Body of pancreas (tissue), 4 donors: ENCODE results near the gene TXNDC16. TPM values are rescaled to one million over a fixed set of nuclear protein-coding genes. Genes with fewer than 3 reads are reported as not detected.

ENCODE experiments used
- ATAC-seq: fragments of 150-250 bp; one replicate; pipeline ENCODE4 v1.9.1; 2016
- DNase-seq, 4 donors: peaks; one replicate each; pipeline ENCODE4 v3.0.0-alpha.2; 2019
- H3K27ac ChIP-seq, 4 donors: fragments of 200-600 bp; sonication (generic); 1 replicate in 3 of 4; 2 replicates in 1 of 4; pipeline versions ENCODE4 v1.5.1 to v1.6.1; 2016 to 2019; ENCODE audit warnings: mild to moderate bottlenecking in 1 of 4, mixed read lengths in 1 of 4, moderate library complexity in 1 of 4
- H3K27me3 ChIP-seq, 2 donors: fragments of 200-600 bp; sonication (generic); one replicate each; pipeline ENCODE4 v1.6.0; 2016; ENCODE audit warnings: mild to moderate bottlenecking in 1 of 2
- H3K36me3 ChIP-seq, 2 donors: fragments of 200-600 bp; sonication (generic); replicated peaks in 1 of 2; 2 replicates each; pipeline ENCODE4 v1.5.1; 2016; ENCODE audit warnings: low read depth in 2 of 2; ENCODE audit not compliant: insufficient read depth in 1 of 2
- H3K4me1 ChIP-seq: fragments of 200-600 bp; sonication (generic); one replicate; pipeline ENCODE4 v1.6.0; 2016
- H3K4me3 ChIP-seq, 2 donors: fragments of 200-600 bp; sonication (generic); 1 replicate in 1 of 2; 2 replicates in 1 of 2; pipeline ENCODE4 v1.5.1; 2016 to 2019
- H3K9me3 ChIP-seq, 3 donors: fragments of 200-600 bp; sonication (generic); 1 replicate in 2 of 3; 2 replicates in 1 of 3; pipeline ENCODE4 v1.5.1; 2016
- POLR2A ChIP-seq, 3 donors: fragments of 450-650 bp; IDR thresholded peaks; one replicate each; pipeline ENCODE4 v1.6.1; 2016; ENCODE audit warnings: antibody characterized with exemption in 3 of 3, mild to moderate bottlenecking in 2 of 3
- WGBS, 2 donors: methylation state at CpG; one replicate each; pipeline ENCODE4 v1.1.5; 2017; 5-methylcytosine and 5-hydroxymethylcytosine counted together
- intact Hi-C: fragments of 100-400 bp; cut with DNase I; formaldehyde crosslinking; loops from one replicate; pipeline ENCODE4 v1.15.1; 2023
- total RNA-seq, 2 donors: library from RNA; depleted of rRNA; stranded (reverse); fragments of >200 nt; gene quantifications; one replicate each; pipeline ENCODE4 v1.1.0, GENCODE V29; 2016
- TF ChIP-seq, protein P1 (sequence below), 7 experiments: fragments of 450-650 bp in 4 of 7; fragments of 200-600 bp in 3 of 7; sonication (generic) in 3 of 7; IDR thresholded peaks; one replicate each; pipeline ENCODE4 v1.5.1; 2016 to 2019; ENCODE audit warnings: antibody characterized with exemption in 7 of 7

TXNDC16 gene
- total RNA-seq, 2 donors from 2014 or later: 4.0 to 7.5 TPM

- intact Hi-C loops: no loop called here
- 81 to 91% methylated on average over 1 of the region's 1 CpG for WGBS, 2 donors
- Histone ChIP-seq H3K4me1 (no peaks in the 10 kb centered on the region), H3K4me3 (no peak overlapping the region), H3K27me3 (no peaks in the 10 kb centered on the region), H3K9me3 (no peaks in the 10 kb centered on the region), H3K36me3 (no peaks in the 10 kb centered on the region), H3K27ac (no peak overlapping the region)
- TF ChIP-seq, protein P1, sequence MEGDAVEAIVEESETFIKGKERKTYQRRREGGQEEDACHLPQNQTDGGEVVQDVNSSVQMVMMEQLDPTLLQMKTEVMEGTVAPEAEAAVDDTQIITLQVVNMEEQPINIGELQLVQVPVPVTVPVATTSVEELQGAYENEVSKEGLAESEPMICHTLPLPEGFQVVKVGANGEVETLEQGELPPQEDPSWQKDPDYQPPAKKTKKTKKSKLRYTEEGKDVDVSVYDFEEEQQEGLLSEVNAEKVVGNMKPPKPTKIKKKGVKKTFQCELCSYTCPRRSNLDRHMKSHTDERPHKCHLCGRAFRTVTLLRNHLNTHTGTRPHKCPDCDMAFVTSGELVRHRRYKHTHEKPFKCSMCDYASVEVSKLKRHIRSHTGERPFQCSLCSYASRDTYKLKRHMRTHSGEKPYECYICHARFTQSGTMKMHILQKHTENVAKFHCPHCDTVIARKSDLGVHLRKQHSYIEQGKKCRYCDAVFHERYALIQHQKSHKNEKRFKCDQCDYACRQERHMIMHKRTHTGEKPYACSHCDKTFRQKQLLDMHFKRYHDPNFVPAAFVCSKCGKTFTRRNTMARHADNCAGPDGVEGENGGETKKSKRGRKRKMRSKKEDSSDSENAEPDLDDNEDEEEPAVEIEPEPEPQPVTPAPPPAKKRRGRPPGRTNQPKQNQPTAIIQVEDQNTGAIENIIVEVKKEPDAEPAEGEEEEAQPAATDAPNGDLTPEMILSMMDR (IDR thresholded peaks at IDR 0.05): no peak
- no peak for TF ChIP-seq POLR2A (IDR thresholded peaks at IDR 0.05)
- ATAC-seq (no peak), DNase-seq (no peak)
These were observed 39.1 kb downstream of the TXNDC16 start for GRCh38 chr14:52513249-52513648.

- intact Hi-C loops: no loop called here
- WGBS, 2 donors: 88 to 96% methylated on average over 1 of the region's 1 CpG
These were observed 57.9 kb downstream of the TXNDC16 start for GRCh38 chr14:52494444-52494843.

DNA sequence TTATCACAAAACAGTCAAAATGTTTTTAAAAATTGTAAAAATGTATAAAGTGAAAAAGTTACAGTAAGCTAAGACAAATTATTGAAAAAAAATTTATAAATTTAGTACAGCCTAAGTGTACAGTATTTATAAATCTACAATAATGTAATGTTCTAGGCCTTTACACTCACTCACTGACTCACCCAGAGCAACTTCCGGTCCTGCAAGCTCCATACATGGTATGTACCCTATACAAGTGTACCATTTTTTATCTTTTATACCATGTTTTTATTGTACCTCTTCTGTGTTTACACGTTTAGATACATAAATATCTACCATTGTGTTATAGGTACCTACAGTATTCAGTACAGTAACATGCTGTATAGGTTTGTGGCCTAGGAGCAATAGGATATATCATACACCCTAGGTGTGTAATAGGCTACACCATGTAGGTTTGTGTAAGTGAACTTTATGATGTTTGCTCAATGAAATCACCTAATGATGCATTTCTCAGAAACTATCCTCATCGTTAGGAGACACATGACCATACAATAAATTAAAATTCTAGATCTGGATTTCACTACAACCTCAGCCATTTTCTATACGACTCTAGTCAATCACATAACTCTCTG, 66.8 kb downstream of the TXNDC16 start:
- no peaks in the 10 kb centered on the region for H3K36me3 ChIP-seq
- ATAC-seq (no peak), DNase-seq (no peak)
- WGBS, 2 donors: 81 to 91% methylated on average over 4 of the region's 4 CpGs
- no peaks in the 10 kb centered on the region for H3K9me3 ChIP-seq
- H3K27me3 ChIP-seq: no peaks in the 10 kb centered on the region
- H3K27ac ChIP-seq: no peak overlapping the region
- intact Hi-C loops: no loop called here
- TF ChIP-seq, protein P1 (IDR thresholded peaks at IDR 0.05): no peak
- no peak for TF ChIP-seq POLR2A (IDR thresholded peaks at IDR 0.05)
- no peak overlapping the region for H3K4me3 ChIP-seq
- H3K4me1 ChIP-seq: no peaks in the 10 kb centered on the region

More at GRCh38 chr14:52494444-52494843, 57.9 kb downstream of the TXNDC16 start:
- Histone ChIP-seq H3K36me3 (no peaks in the 10 kb centered on the region), H3K9me3 (peaks cover 0 to 17% (median 0%) of the 10 kb centered on the region in 3 donors), H3K4me3 (no peak overlapping the region), H3K4me1 (no peaks in the 10 kb centered on the region), H3K27me3 (no peaks in the 10 kb centered on the region), H3K27ac (no peak overlapping the region)
- DNase-seq (no peak), ATAC-seq (no peak)
- TF ChIP-seq, protein P1 (IDR thresholded peaks at IDR 0.05): no peak

DNA sequence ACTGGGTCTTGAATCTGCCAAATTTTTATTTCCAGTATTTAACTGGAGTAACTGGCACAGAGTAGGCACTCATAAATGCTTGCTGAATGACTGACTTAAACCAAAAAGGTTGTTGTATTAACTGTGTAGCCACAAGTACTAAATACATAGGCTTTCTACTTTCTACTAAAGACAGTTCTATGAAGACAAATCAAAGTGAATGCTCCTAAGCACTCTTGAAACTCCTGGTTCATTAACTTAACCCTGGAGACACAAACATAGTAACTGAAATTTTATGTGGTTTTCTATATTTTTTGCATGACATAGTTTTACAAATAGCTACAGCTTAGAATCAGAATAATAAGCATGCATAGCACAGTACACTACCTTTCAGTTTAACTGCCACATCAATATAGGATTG, 70.4 kb downstream of the TXNDC16 start:
- no peak for ATAC-seq
- TF ChIP-seq, protein P1 (IDR thresholded peaks at IDR 0.05): no peak
- no peak for TF ChIP-seq POLR2A (IDR thresholded peaks at IDR 0.05)
- H3K4me3 ChIP-seq: no peak overlapping the region

DNA sequence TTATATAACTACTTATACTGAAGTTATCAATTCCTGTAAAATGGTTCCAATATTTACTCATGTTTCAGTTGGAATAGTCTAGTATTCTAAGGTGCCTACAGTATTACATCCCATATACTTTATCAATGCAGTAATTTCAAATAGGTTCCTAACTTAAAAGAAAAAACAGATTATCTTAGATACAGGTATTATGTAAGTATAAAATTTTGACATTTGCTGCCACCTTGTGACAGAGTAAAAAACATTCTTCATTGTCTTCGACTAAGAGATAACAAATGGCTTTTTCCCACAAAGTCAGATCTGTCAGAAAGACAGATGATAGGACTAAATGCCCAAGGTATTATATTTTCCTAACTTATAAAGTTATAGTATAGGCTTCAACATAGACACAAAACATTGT, 78.7 kb downstream of the TXNDC16 start:
- DNase-seq (no peak), ATAC-seq (no peak)
- no peaks in the 10 kb centered on the region for H3K36me3 ChIP-seq
- intact Hi-C loops: loop anchor here (10.0 kb wide), 1 partner anchor 179 kb away; no protein-coding TSS in a partner anchor
- no peak overlapping the region for H3K4me3 ChIP-seq
- no peaks in the 10 kb centered on the region for H3K4me1 ChIP-seq
- TF ChIP-seq, protein P1 (IDR thresholded peaks at IDR 0.05): peak in 6 of 7 experiments; percentile 5 to 34 (median 20)
- TF ChIP-seq POLR2A (IDR thresholded peaks at IDR 0.05): no peak
- H3K27ac ChIP-seq: no peak overlapping the region
- H3K27me3 ChIP-seq: no peaks in the 10 kb centered on the region
- no peaks in the 10 kb centered on the region for H3K9me3 ChIP-seq
- WGBS, 2 donors: 0 to 9% methylated on average over 1 of the region's 1 CpG

More for the DNA sequence above, 70.4 kb downstream of the TXNDC16 start:
- H3K27me3 ChIP-seq: no peaks in the 10 kb centered on the region
- DNase-seq: no peak
- no peak overlapping the region for H3K27ac ChIP-seq
- H3K36me3 ChIP-seq: no peaks in the 10 kb centered on the region
- H3K4me1 ChIP-seq: no peaks in the 10 kb centered on the region
- H3K9me3 ChIP-seq: no peaks in the 10 kb centered on the region
- intact Hi-C loops: no loop called here
